ENCODE measurements around the gene WDR73. TPM values are rescaled to one million over a fixed set of nuclear protein-coding genes. Genes with fewer than 3 reads are reported as not detected.

The WDR73 gene
- total RNA-seq (2021) (22.9 and 29.5 TPM in 2 replicates), Bru-seq, nascent RNA (percentile 81 among the genes with signal in this experiment), BruChase-seq, experiment 1, labeled RNA remaining after a 2-hour chase (percentile 80 among the genes with signal in this experiment), BruChase-seq, experiment 2, labeled RNA remaining after a 6-hour chase (percentile 80 among the genes with signal in this experiment)
- long read RNA-seq, full-length matches to known transcripts, result 10 of 23 reads
- long read RNA-seq, partial matches to known transcripts, result 2 of 23 reads
- long read RNA-seq, other reads (novel, unspliced or antisense), result 11 of 23 reads

GRCh38 chr15:84653910-84654688, at the start of gene WDR73:
Gene WDR73 (minus strand): TSS chr15:84654283. CDS start chr15:84654274, 9 bp downstream.
- peak within 1 kb of the TSS; percentile 86 for H3K4me3 ChIP-seq
- BruUV-seq (replicated peaks), result TSS peak; percentile 19
- 0 out of 2 replicates have a peak, but pooled peaks cover 6% of the 10 kb centered on the region for H4K20me1 ChIP-seq (ENCODE audit: insufficient read depth)
- intact Hi-C loops (cut with micrococcal nuclease; ENCODE audit: unreplicated experiment), result loop anchor here (1.0 to 10.0 kb wide), 4 partner anchors 53 to 274 kb away; partner anchors contain the start of gene ZSCAN2
- H3K27me3 ChIP-seq (ENCODE audit: insufficient read depth, low read depth), result no peaks in the 10 kb centered on the region
- peaks cover 30% of the 10 kb centered on the region for H3K4me1 ChIP-seq (replicated peaks; ENCODE audit: insufficient read depth)
- DNase-seq, result peak; percentile 82 to 94
- H3K9me3 ChIP-seq (ENCODE audit: insufficient read depth, low read depth), result no peaks in the 10 kb centered on the region
- H3K36me3 ChIP-seq (ENCODE audit: low read depth), result peaks cover 23% of the 10 kb centered on the region
- POLR2A ChIA-PET (ENCODE audit: unreplicated experiment), result interaction anchor here (0.6 to 0.7 kb wide), 2 partner anchors 39 to 495 kb away, joined by 3 to 6 read pairs; no protein-coding TSS in a partner anchor
- peaks cover 31% of the 10 kb centered on the region for H3K79me2 ChIP-seq (ENCODE audit: low read depth)
- peak within 1 kb of the TSS; percentile 58 for H3K27ac ChIP-seq
- peak within 1 kb of the TSS; percentile 84 for H3K4me2 ChIP-seq
- no peaks in the 10 kb centered on the region for H3K9me2 ChIP-seq (ENCODE audit: insufficient read depth)
- no peak for TF ChIP-seq EZH2 (IDR thresholded peaks at IDR 0.05; ENCODE audit: low read depth)
- peaks cover 39% of the 10 kb centered on the region; the same call in 1 of the 2 replicates for H3F3A ChIP-seq (ENCODE audit: insufficient read depth, low read depth)
- peak within 1 kb of the TSS; percentile 90 for H2AFZ ChIP-seq
- CTCF ChIA-PET, result interaction anchor here (0.5 kb wide), 1 partner anchor 22 kb away, joined by 3 read pairs; no protein-coding TSS in a partner anchor

GRCh38 chr15:84703808-84704207, 49.7 kb upstream of the WDR73 start:
- peaks cover 58% of the 10 kb centered on the region for H4K20me1 ChIP-seq (ENCODE audit: insufficient read depth)
- intact Hi-C loops (cut with micrococcal nuclease; ENCODE audit: unreplicated experiment), result no loop called here
- peaks cover 99% of the 10 kb centered on the region for H3K79me2 ChIP-seq (ENCODE audit: low read depth)
- ChIA-PET POLR2A (ENCODE audit: unreplicated experiment) (no interaction called here), CTCF (interaction anchor here (1.0 kb wide), 1 partner anchor 13 kb away, joined by 3 read pairs; the partner anchor contains the start of gene SEC11A)
- no peaks in the 10 kb centered on the region for H3K9me2 ChIP-seq (ENCODE audit: insufficient read depth)
- no peaks in the 10 kb centered on the region for H3K36me3 ChIP-seq (ENCODE audit: low read depth)
- DNase-seq, result no peak
- H3K4me1 ChIP-seq (replicated peaks; ENCODE audit: insufficient read depth), result no peaks in the 10 kb centered on the region
- H2AFZ ChIP-seq, result no peak overlapping the region
- peaks cover 26% of the 10 kb centered on the region for H3F3A ChIP-seq (ENCODE audit: insufficient read depth, low read depth)
- no peaks in the 10 kb centered on the region for H3K9me3 ChIP-seq (ENCODE audit: insufficient read depth, low read depth)
- no peak for TF ChIP-seq CTCF (conservative IDR thresholded peaks at IDR 0.05)
- BruUV-seq (replicated peaks), result no TSS peak
- H3K4me3 ChIP-seq, result no peak overlapping the region
- H3K27me3 ChIP-seq (ENCODE audit: insufficient read depth, low read depth), result no peaks in the 10 kb centered on the region
- no peak overlapping the region for H3K27ac ChIP-seq
- H3K4me2 ChIP-seq, result no peak overlapping the region

DNA sequence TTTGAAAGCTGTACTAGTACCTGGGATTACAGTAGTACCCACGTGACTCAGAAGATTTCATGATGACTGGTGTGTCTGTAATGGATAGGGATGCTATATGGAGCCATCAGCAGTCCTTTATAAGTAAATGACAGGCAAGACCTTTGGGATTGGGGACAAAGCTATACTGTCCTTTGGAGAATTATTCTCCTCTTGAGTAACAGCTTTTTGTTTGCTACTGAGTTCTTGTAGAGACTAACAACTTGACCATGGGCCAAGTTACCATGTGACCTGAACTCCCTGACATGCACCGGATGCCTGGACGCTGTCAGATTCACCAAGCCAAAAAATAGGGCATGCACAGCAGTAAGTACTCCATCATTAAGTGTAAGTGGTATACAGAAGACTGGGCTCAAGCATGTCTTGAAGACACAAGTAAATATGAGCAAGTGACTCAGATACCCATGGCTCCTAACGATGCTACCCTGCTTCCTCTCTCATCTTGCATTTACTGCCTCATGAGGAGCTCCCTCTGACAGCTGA, 48.9 kb upstream of the WDR73 start:
- Histone ChIP-seq H3K27ac (0 out of 2 replicates have a peak overlapping the region, but pooled peaks have one; percentile 18), H3K27me3 (ENCODE audit: insufficient read depth, low read depth) (no peaks in the 10 kb centered on the region), H3K36me3 (ENCODE audit: low read depth) (no peaks in the 10 kb centered on the region), H3K9me3 (ENCODE audit: insufficient read depth, low read depth) (no peaks in the 10 kb centered on the region), H4K20me1 (ENCODE audit: insufficient read depth) (peaks cover 66% of the 10 kb centered on the region), H3K4me2 (no peak overlapping the region), H3K79me2 (ENCODE audit: low read depth) (peaks cover 99% of the 10 kb centered on the region), H3K4me1 (replicated peaks; ENCODE audit: insufficient read depth) (no peaks in the 10 kb centered on the region), H2AFZ (no peak overlapping the region), H3K4me3 (no peak overlapping the region), H3F3A (ENCODE audit: insufficient read depth, low read depth) (peaks cover 26% of the 10 kb centered on the region), H3K9me2 (ENCODE audit: insufficient read depth) (no peaks in the 10 kb centered on the region)
- intact Hi-C loops (cut with micrococcal nuclease; ENCODE audit: unreplicated experiment), result no loop called here
- TF ChIP-seq CTCF (conservative IDR thresholded peaks at IDR 0.05) (no peak), EZH2 (IDR thresholded peaks at IDR 0.05; ENCODE audit: low read depth) (no peak)
- DNase-seq, result no peak
- BruUV-seq (replicated peaks), result no TSS peak
- ChIA-PET POLR2A (ENCODE audit: unreplicated experiment) (no interaction called here), CTCF (interaction anchor here (1.0 kb wide), 1 partner anchor 14 kb away, joined by 3 read pairs; the partner anchor contains the start of gene SEC11A)
